ENCODE results near the gene POLR3GL. TPM values are rescaled to one million over a fixed set of nuclear protein-coding genes. Genes with fewer than 3 reads are reported as not detected.

Gene POLR3GL
- total RNA-seq, 1 experiment from 2014 or later, result 2.9 TPM

DNA sequence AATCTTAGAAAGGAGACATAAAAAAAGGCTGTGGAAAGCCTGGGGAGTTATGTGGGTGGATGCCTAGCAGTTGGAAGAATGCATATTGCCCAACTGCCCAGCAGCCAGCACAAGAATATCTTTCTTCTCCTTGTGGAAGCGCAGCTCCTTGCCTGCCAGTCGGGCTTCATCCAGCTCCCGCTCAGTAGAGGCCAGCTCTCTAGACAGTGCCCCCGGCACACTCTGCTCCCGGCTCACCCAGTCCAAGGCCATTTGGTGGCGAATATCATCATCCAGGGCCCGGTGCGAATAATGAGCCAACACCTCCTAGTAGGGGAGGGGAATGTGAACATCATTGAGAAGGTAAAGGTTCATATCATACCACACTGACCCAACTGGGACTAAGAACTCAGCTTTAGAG, 28.2 kb upstream of the POLR3GL start:
- H3K4me3 Mint-ChIP-seq (ENCODE audit: unreplicated experiment), result no peak overlapping the region
- TF ChIP-seq, protein P1, sequence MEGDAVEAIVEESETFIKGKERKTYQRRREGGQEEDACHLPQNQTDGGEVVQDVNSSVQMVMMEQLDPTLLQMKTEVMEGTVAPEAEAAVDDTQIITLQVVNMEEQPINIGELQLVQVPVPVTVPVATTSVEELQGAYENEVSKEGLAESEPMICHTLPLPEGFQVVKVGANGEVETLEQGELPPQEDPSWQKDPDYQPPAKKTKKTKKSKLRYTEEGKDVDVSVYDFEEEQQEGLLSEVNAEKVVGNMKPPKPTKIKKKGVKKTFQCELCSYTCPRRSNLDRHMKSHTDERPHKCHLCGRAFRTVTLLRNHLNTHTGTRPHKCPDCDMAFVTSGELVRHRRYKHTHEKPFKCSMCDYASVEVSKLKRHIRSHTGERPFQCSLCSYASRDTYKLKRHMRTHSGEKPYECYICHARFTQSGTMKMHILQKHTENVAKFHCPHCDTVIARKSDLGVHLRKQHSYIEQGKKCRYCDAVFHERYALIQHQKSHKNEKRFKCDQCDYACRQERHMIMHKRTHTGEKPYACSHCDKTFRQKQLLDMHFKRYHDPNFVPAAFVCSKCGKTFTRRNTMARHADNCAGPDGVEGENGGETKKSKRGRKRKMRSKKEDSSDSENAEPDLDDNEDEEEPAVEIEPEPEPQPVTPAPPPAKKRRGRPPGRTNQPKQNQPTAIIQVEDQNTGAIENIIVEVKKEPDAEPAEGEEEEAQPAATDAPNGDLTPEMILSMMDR (IDR thresholded peaks at IDR 0.05; ENCODE audit: insufficient read depth in 1 of 2, low read depth in 1 of 2, low read length in 1 of 2, severe bottlenecking in 1 of 2, unreplicated experiment in 1 of 2), result no peak
- Histone ChIP-seq H3K27me3 (replicated peaks; ENCODE audit: control insufficient read depth, insufficient read depth, low read length) (no peaks in the 10 kb centered on the region), H3K4me1 (peaks cover 13% of the 10 kb centered on the region; the same call in 1 of the 2 replicates), H3K36me3 (ENCODE audit: control insufficient read depth, insufficient read depth, low read length) (no peaks in the 10 kb centered on the region), H3K4me3 (ENCODE audit: low read depth, low read length) (no peak overlapping the region), H3K9me3 (no peaks in the 10 kb centered on the region; the same call in 1 of the 2 replicates)
- no peak for DNase-seq
- intact Hi-C loops (cut with micrococcal nuclease; ENCODE audit: unreplicated experiment), result no loop called here
- H3K27me3 Mint-ChIP-seq (ENCODE audit: insufficient read depth, unreplicated experiment), result no peaks in the 10 kb centered on the region
- ChIA-PET POLR2A (interaction anchor here (1.5 kb wide), 1 partner anchor 9 kb away, joined by 4 read pairs; the partner anchor contains the start of gene RBM8A), CTCF (interaction anchor here (1.3 to 1.9 kb wide), 2 partner anchors 9 to 91 kb away, joined by 4 to 7 read pairs; partner anchors contain the start of genes NUDT17 and RBM8A)
- no peak overlapping the region for H3K27ac Mint-ChIP-seq (ENCODE audit: unreplicated experiment)
- no TSS peak for BruUV-seq (replicated peaks)
- H3K4me1 Mint-ChIP-seq (ENCODE audit: low read depth, unreplicated experiment), result peaks cover 8% of the 10 kb centered on the region
- H3K36me3 Mint-ChIP-seq (ENCODE audit: insufficient read depth, unreplicated experiment), result no peaks in the 10 kb centered on the region
- H3K9me3 Mint-ChIP-seq (ENCODE audit: unreplicated experiment), result no peaks in the 10 kb centered on the region

DNA sequence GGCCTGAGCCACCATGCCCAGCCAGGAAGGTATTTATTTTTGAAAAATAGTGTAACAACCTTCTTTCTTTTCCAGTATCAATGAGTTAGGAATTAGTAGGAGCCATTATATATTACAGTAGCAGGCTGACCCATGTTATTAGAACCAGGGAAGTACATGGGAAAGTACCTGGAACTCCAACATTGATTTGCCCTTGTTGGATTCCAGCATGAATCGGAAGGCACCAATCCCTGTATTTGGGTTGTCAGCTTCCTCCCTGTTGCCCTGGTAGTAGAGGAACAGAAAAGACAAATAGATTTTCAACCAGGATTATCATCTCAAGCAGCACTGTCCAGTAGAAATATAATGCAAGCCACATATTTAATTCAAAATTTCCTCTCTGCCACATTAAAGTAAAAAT, 27.1 kb upstream of the POLR3GL start:
- intact Hi-C loops (cut with micrococcal nuclease; ENCODE audit: unreplicated experiment), result no loop called here
- Histone ChIP-seq H3K27me3 (replicated peaks; ENCODE audit: control insufficient read depth, insufficient read depth, low read length) (no peaks in the 10 kb centered on the region), H3K9me3 (no peaks in the 10 kb centered on the region; the same call in 1 of the 2 replicates), H3K4me1 (peaks cover 8% of the 10 kb centered on the region; the same call in 1 of the 2 replicates), H3K4me3 (ENCODE audit: low read depth, low read length) (no peak overlapping the region), H3K36me3 (ENCODE audit: control insufficient read depth, insufficient read depth, low read length) (no peaks in the 10 kb centered on the region)
- Mint-ChIP-seq H3K27me3 (ENCODE audit: insufficient read depth, unreplicated experiment) (no peaks in the 10 kb centered on the region), H3K27ac (ENCODE audit: unreplicated experiment) (no peak overlapping the region), H3K4me3 (ENCODE audit: unreplicated experiment) (no peak overlapping the region), H3K4me1 (ENCODE audit: low read depth, unreplicated experiment) (peaks cover 8% of the 10 kb centered on the region), H3K9me3 (ENCODE audit: unreplicated experiment) (no peaks in the 10 kb centered on the region), H3K36me3 (ENCODE audit: insufficient read depth, unreplicated experiment) (no peaks in the 10 kb centered on the region)
- no TSS peak for BruUV-seq (replicated peaks)
- ChIA-PET CTCF (interaction anchor here (1.9 kb wide), 1 partner anchor 10 kb away, joined by 7 read pairs; the partner anchor contains the start of gene RBM8A), POLR2A (no interaction called here)
- TF ChIP-seq, protein P1 (IDR thresholded peaks at IDR 0.05; ENCODE audit: insufficient read depth in 1 of 2, low read depth in 1 of 2, low read length in 1 of 2, severe bottlenecking in 1 of 2, unreplicated experiment in 1 of 2), result no peak
- DNase-seq, result no peak

DNA sequence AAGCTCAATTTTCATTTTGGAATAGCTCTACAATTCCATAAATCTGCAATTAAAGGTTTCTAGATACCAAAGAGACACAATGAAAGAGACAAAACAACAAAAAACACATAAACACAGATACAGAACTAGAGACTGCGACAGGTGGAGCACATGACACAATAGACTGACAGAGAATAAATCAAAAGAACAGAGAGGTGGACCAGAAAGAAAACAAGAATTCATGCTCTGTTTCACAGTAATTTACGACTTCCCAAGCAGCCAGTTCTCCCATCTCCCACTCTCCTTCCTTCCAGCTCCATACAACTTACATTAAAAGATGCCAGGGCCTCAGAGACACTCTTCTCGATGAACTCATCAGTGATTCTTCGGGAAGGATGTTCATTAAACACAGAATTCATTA, 22.1 kb upstream of the POLR3GL start:
- BruUV-seq (replicated peaks), result no TSS peak
- H3K9me3 ChIP-seq, result no peaks in the 10 kb centered on the region
- H3K4me3 ChIP-seq (ENCODE audit: low read depth, low read length), result no peak overlapping the region
- Mint-ChIP-seq H3K4me1 (ENCODE audit: low read depth, unreplicated experiment) (no peaks in the 10 kb centered on the region), H3K27me3 (ENCODE audit: insufficient read depth, unreplicated experiment) (no peaks in the 10 kb centered on the region), H3K27ac (ENCODE audit: unreplicated experiment) (no peak overlapping the region), H3K4me3 (ENCODE audit: unreplicated experiment) (no peak overlapping the region), H3K36me3 (ENCODE audit: insufficient read depth, unreplicated experiment) (no peaks in the 10 kb centered on the region), H3K9me3 (ENCODE audit: unreplicated experiment) (no peaks in the 10 kb centered on the region)
- TF ChIP-seq, protein P1 (IDR thresholded peaks at IDR 0.05; ENCODE audit: insufficient read depth in 1 of 2, low read depth in 1 of 2, low read length in 1 of 2, severe bottlenecking in 1 of 2, unreplicated experiment in 1 of 2), result no peak
- no peaks in the 10 kb centered on the region for H3K36me3 ChIP-seq (ENCODE audit: control insufficient read depth, insufficient read depth, low read length)
- H3K4me1 ChIP-seq, result no peaks in the 10 kb centered on the region
- CTCF ChIA-PET, result no interaction called here
- DNase-seq, result no peak
- POLR2A ChIA-PET, result no interaction called here
- intact Hi-C loops (cut with micrococcal nuclease; ENCODE audit: unreplicated experiment), result no loop called here
- no peaks in the 10 kb centered on the region for H3K27me3 ChIP-seq (replicated peaks; ENCODE audit: control insufficient read depth, insufficient read depth, low read length)
